Measurements from ENCODE around the gene SCN4B. TPM values are rescaled to one million over a fixed set of nuclear protein-coding genes. Genes with fewer than 3 reads are reported as not detected.

SCN4B gene
- total RNA-seq, 1 donor from 2014 or later, result 1.9 TPM

DNA sequence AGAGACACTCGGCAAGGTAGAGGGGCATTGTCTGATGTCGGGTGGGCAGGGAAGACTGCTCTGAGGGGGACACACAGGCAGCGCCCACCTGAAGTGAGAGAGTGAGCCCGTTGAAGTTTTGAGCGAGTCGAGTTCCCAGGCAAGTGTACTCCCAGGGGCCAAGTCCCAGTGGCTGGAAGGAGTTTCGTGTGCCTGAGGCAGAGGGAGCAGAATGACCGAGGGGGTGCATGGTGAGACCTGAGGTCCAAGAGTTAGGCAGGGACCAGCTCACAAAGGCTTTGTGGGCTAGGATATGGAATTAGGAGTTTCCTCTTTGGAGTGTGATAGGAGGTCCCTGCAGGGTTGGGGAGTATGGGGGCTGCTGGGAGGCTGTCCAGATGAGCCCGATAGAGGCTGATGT lies 17.6 kb upstream of the SCN4B start:
- Mint-ChIP-seq H3K4me3 (no peak overlapping the region), H3K27ac (no peak overlapping the region)

GRCh38 chr11:118169300-118170140 lies 16.9 kb upstream of the SCN4B start:
- Mint-ChIP-seq H3K27me3 (ENCODE audit: low read depth) (peaks cover 85% of the 10 kb centered on the region), H3K36me3 (no peaks in the 10 kb centered on the region), H3K4me1 (peaks cover 7% of the 10 kb centered on the region), H3K4me3 (no peak overlapping the region), H3K9me3 (no peaks in the 10 kb centered on the region), H3K27ac (no peak overlapping the region)
- TF ChIP-seq CTCF (IDR thresholded peaks at IDR 0.05; ENCODE audit: unreplicated experiment), result no peak
- no peak for DNase-seq (ENCODE audit: low spot score in 2 of 2, unreplicated experiment in 2 of 2)

More for the DNA sequence above, 17.6 kb upstream of the SCN4B start:
- Mint-ChIP-seq H3K4me1 (peaks cover 14% of the 10 kb centered on the region), H3K27me3 (ENCODE audit: low read depth) (peaks cover 82% of the 10 kb centered on the region), H3K9me3 (no peaks in the 10 kb centered on the region), H3K36me3 (no peaks in the 10 kb centered on the region)
- DNase-seq (ENCODE audit: low spot score in 2 of 2, unreplicated experiment in 2 of 2), result no peak
- TF ChIP-seq CTCF (IDR thresholded peaks at IDR 0.05; ENCODE audit: unreplicated experiment), result no peak

GRCh38 chr11:118168751-118169150 lies 16.1 kb upstream of the SCN4B start:
- Mint-ChIP-seq H3K27me3 (ENCODE audit: low read depth) (peaks cover 89% of the 10 kb centered on the region), H3K27ac (no peak overlapping the region), H3K36me3 (no peaks in the 10 kb centered on the region), H3K4me1 (peaks cover 4% of the 10 kb centered on the region), H3K4me3 (no peak overlapping the region), H3K9me3 (no peaks in the 10 kb centered on the region)
- DNase-seq (ENCODE audit: low spot score in 2 of 2, unreplicated experiment in 2 of 2), result no peak
- TF ChIP-seq CTCF (IDR thresholded peaks at IDR 0.05; ENCODE audit: unreplicated experiment), result no peak

DNA sequence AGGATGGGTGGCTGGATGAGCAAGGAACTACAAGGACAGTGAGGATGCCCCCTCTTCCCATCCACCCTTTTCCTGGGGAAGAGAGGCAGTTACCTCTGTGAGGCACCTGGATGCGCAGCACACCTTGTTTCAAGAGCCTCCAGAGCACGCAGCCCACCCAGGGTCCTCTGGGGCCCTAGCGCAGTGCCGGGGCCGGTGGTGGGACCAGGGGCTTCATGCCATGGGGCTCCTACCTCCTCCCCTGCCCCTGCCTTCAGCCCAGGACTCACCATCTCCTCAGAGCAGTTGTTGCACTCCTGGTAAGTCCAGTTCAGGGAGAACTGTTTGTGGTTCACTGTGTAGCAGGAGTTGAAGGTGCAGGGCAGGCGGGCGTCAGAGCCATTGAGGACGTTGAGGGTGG lies 15.7 kb upstream of the SCN4B start:
- DNase-seq (ENCODE audit: low spot score in 2 of 2, unreplicated experiment in 2 of 2), result no peak
- TF ChIP-seq CTCF (IDR thresholded peaks at IDR 0.05; ENCODE audit: unreplicated experiment), result no peak
- Mint-ChIP-seq H3K27ac (no peak overlapping the region), H3K27me3 (ENCODE audit: low read depth) (peaks cover 90% of the 10 kb centered on the region), H3K9me3 (no peaks in the 10 kb centered on the region), H3K36me3 (no peaks in the 10 kb centered on the region), H3K4me3 (no peak overlapping the region), H3K4me1 (peaks cover 4% of the 10 kb centered on the region)

GRCh38 chr11:118167906-118168305 lies 15.3 kb upstream of the SCN4B start:
- Mint-ChIP-seq H3K9me3 (no peaks in the 10 kb centered on the region), H3K27ac (no peak overlapping the region), H3K4me1 (peaks cover 4% of the 10 kb centered on the region), H3K4me3 (no peak overlapping the region), H3K27me3 (ENCODE audit: low read depth) (peaks cover 90% of the 10 kb centered on the region), H3K36me3 (no peaks in the 10 kb centered on the region)
- no peak for TF ChIP-seq CTCF (IDR thresholded peaks at IDR 0.05; ENCODE audit: unreplicated experiment)
- DNase-seq (ENCODE audit: low spot score in 2 of 2, unreplicated experiment in 2 of 2), result no peak
